Astrocyte of the cerebellum (primary cell): ENCODE results near the gene TMEM204.

Source experiments
- DNase-seq: peaks from one replicate; pipeline ENCODE4 v3.0.0-alpha.2; 2011; ENCODE audit warnings: low read depth
- H3K4me3 ChIP-seq: 2 replicates; pipeline ENCODE4 v1.5.1; 2011; ENCODE audit warnings: mild to moderate bottlenecking, low read depth, low read length, moderate library complexity
- in situ Hi-C: cut with HindIII; loops from 2 replicates; pipeline ENCODE4 v1.10.0; 2017; ENCODE audit warnings: low sequenced_read_pairs
- TF ChIP-seq, protein P1 (sequence below): IDR thresholded peaks from 2 replicates; pipeline ENCODE4 v1.5.1; 2012; ENCODE audit warnings: low read length, low read depth, moderate library complexity, mild to moderate bottlenecking; ENCODE audit errors: missing control alignments

TMEM204 gene

DNA sequence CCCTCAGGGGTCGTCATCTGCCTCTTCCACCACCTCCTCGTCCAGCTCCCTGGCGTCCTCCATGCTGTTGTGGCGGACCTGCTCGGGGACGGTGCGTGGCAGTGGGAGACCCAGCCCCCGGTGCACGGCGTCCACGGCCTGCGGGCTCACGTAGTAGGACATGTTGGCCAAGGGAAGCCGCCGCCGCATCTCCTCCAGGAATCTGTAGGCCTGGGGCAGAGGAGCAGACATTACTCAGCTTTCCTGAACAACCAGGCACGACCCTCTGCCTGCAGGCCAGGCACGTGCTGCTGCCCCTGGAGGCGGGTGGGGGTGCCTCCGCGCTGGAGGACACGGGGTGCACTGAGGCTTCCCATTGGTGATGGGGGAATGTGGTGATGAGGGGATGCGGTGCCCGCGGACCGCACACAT is 22.5 kb upstream of the TMEM204 start:
- H3K4me3 ChIP-seq: no peak overlapping the region
- in situ Hi-C loops: no loop called here
- TF ChIP-seq, protein P1, sequence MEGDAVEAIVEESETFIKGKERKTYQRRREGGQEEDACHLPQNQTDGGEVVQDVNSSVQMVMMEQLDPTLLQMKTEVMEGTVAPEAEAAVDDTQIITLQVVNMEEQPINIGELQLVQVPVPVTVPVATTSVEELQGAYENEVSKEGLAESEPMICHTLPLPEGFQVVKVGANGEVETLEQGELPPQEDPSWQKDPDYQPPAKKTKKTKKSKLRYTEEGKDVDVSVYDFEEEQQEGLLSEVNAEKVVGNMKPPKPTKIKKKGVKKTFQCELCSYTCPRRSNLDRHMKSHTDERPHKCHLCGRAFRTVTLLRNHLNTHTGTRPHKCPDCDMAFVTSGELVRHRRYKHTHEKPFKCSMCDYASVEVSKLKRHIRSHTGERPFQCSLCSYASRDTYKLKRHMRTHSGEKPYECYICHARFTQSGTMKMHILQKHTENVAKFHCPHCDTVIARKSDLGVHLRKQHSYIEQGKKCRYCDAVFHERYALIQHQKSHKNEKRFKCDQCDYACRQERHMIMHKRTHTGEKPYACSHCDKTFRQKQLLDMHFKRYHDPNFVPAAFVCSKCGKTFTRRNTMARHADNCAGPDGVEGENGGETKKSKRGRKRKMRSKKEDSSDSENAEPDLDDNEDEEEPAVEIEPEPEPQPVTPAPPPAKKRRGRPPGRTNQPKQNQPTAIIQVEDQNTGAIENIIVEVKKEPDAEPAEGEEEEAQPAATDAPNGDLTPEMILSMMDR: no peak
- no peak for DNase-seq

GRCh38 chr16:1511662-1512569 is 21.6 kb upstream of the TMEM204 start:
- DNase-seq: no peak
- no peak overlapping the region for H3K4me3 ChIP-seq
- in situ Hi-C loops: no loop called here
- TF ChIP-seq, protein P1: no peak

- in situ Hi-C loops: no loop called here
- TF ChIP-seq, protein P1: no peak
- DNase-seq: no peak
- H3K4me3 ChIP-seq: no peak overlapping the region
Measured at GRCh38 chr16:1512774-1513173, 20.7 kb upstream of the TMEM204 start.

DNA sequence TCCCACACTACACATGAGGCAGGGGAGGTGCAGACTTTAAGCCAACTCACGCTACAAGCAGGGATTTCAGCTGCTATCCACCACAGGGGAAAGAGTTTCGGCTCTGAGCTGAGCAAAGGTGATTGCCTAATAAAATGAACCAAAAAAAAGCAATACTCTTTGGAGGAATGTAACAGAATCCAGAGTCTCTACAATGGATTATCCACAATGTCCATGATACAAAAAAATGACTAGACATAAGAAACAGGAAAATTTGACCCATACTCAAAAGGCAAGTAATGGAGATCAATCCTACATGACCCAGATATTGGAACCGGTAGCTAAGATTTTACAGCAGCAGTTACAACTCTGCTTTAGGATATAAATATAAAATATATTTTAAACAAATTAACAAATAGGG is 19.0 kb upstream of the TMEM204 start:
- TF ChIP-seq, protein P1: no peak
- in situ Hi-C loops: no loop called here
- H3K4me3 ChIP-seq: no peak overlapping the region
- DNase-seq: no peak

- no peak overlapping the region for H3K4me3 ChIP-seq
- TF ChIP-seq, protein P1: no peak
- in situ Hi-C loops: no loop called here
- no peak for DNase-seq
Measured at GRCh38 chr16:1518626-1519135, 14.8 kb upstream of the TMEM204 start.

GRCh38 chr16:1519831-1520230 is 13.6 kb upstream of the TMEM204 start:
- TF ChIP-seq, protein P1: no peak
- DNase-seq: no peak
- in situ Hi-C loops: no loop called here
- no peak overlapping the region for H3K4me3 ChIP-seq
